HG03520 (cell line): ENCODE measurements around the gene ITGA8.
A peak's percentile ranks its signal among the peaks of the same experiment; 100 is the strongest.
"Not testable (repeated sequence)": the region's sequence is repeated elsewhere in the genome, so short reads cannot be mapped to it uniquely, and the experiment has no call there.

Source experiments
- ATAC-seq: cut with Tn5 transposase; IDR thresholded peaks from one replicate; pipeline ENCODE4 v1.9.1; 2021; ENCODE audit warnings: mild to moderate bottlenecking, moderate library complexity; ENCODE audit not compliant: unreplicated experiment

The ITGA8 gene

GRCh38 chr10:15624401-15625196 is 95.1 kb downstream of the ITGA8 start:
- no peak for ATAC-seq

- no peak for ATAC-seq
Measured at GRCh38 chr10:15620836-15621515, 98.7 kb downstream of the ITGA8 start.

GRCh38 chr10:15620337-15620736 is 99.4 kb downstream of the ITGA8 start:
- no peak for ATAC-seq

GRCh38 chr10:15609246-15609645 is 110.5 kb downstream of the ITGA8 start:
- ATAC-seq: no peak

- ATAC-seq: no peak
Measured at GRCh38 chr10:15606377-15606776, 113.3 kb downstream of the ITGA8 start.

GRCh38 chr10:15605740-15606369 is 113.9 kb downstream of the ITGA8 start:
- ATAC-seq: no peak

GRCh38 chr10:15603446-15604011 is 116.2 kb downstream of the ITGA8 start:
- no peak for ATAC-seq

GRCh38 chr10:15601819-15602218 is 117.9 kb downstream of the ITGA8 start:
- no peak for ATAC-seq

- ATAC-seq: no peak
Measured at GRCh38 chr10:15595260-15595659, 124.5 kb downstream of the ITGA8 start.

- ATAC-seq: no peak
Measured at GRCh38 chr10:15591937-15592336, 127.8 kb downstream of the ITGA8 start.

- ATAC-seq: no peak
Measured at GRCh38 chr10:15591431-15591830, 128.3 kb downstream of the ITGA8 start.

GRCh38 chr10:15588635-15589508 is 130.8 kb downstream of the ITGA8 start:
- no peak for ATAC-seq

- no peak for ATAC-seq
Measured at GRCh38 chr10:15588151-15588550, 131.6 kb downstream of the ITGA8 start.

- ATAC-seq: no peak
Measured at GRCh38 chr10:15587271-15587670, 132.5 kb downstream of the ITGA8 start.

- peak; percentile 72 for ATAC-seq
Measured at GRCh38 chr10:15585303-15585715, 134.4 kb downstream of the ITGA8 start.

GRCh38 chr10:15582972-15583371 is 136.8 kb downstream of the ITGA8 start:
- not testable (repeated sequence) for ATAC-seq

GRCh38 chr10:15579605-15580004 is 140.1 kb downstream of the ITGA8 start:
- ATAC-seq: no peak

- ATAC-seq: no peak
Measured at GRCh38 chr10:15572531-15573045, 147.1 kb downstream of the ITGA8 start.

- ATAC-seq: no peak
Measured at GRCh38 chr10:15571575-15571974, 148.1 kb downstream of the ITGA8 start.

- ATAC-seq: no peak
Measured at GRCh38 chr10:15570738-15571339, 148.9 kb downstream of the ITGA8 start.
